ENCODE results near the gene SLC7A9.
"Not testable (repeated sequence)": the region's sequence is repeated elsewhere in the genome, so short reads cannot be mapped to it uniquely, and the experiment has no call there.

SLC7A9 gene

DNA sequence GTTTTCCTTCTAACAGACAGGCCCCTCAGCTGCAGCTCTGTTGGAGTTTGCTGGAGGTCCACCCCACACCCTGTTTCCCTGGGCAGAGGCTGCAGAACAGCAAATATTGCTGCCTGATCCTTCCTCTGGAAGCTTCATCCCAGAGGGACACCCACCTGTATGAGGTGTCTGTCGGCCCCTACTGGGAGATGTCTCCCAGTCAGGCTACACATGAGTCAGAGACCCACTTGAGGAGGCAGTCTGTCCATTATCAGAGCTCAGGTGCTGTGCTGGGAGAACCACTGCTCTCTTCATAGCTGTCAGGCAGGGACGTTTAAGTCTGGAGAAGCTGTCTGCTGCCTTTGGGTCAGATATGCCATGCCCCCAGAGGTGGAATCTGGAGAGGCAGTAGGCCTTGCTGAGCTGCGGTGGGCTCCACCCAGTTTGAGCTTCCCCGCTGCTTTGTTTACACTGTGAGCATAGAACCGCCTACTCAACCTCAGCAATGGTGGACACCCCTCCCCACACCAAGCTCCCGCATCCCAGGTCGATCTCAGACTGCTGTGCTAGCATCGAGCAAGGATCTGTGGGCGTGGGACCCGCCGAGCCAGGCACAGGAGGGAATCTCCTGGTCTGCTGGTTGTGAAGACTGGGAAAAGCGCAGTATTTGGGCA lies 82.3 kb downstream of the SLC7A9 start:
- not testable (repeated sequence) for DNase-seq

DNA sequence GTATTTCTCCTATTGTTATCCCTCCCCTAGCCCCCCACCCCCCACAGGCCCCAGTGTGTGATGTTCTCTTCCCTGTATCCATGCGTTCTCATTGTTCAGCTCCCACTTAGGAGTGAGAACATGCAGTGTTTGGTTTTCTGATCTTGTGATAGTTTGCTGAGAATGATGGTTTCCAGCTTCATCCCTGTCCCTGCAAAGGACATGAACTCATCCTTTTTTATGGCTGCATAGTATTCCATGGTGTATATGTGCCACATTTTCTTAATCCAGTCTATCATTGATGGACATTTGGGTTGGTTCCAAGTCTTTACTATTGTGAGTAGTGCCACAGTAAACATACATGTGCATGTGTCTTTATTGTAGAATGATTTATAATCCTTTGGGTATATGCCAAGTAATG lies 87.5 kb downstream of the SLC7A9 start:
- not testable (repeated sequence) for DNase-seq

DNA sequence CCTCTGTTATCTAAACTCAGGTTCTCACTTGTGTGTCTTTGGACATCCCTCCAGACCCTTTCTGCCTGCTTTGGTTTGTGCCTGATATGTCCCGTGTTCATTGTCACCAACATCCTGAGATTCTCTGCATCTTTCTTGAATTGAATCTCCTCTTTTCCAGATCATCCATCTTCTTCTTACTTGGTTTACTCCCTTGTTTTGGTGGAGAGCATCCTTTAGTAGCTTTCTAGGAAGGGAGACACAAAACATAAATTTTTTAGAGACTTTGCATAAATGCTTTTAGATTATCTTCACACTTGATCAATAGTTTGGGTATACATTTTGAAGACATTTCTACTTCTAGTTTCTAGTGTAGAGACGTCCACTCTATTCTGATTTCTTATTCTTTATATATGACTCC lies 88.3 kb downstream of the SLC7A9 start:
- DNase-seq, result no peak

Measured in activated effector memory CD4-positive, alpha-beta T cell treated with Interleukin-2 at 50 U/mL for 16 hours (primary cell).